Stimulated activated CD4-positive, alpha-beta T cell treated with anti-CD3 and anti-CD28 coated beads, Interleukin-12 subunit alpha, Interleukin-12 subunit beta, amount 100 ng/mL, for 48 hours (primary cell): ENCODE data around the gene BCL3.
A peak's percentile ranks its signal among the peaks of the same experiment; 100 is the strongest.

Experiments
- DNase-seq, 3 donors: peaks; one replicate each; pipeline ENCODE4 v3.0.0-alpha.2; 2020; ENCODE audit warnings: low read depth in 2 of 3, low spot score in 1 of 3

BCL3 gene

GRCh38 chr19:44741258-44741731 is 7.2 kb upstream of the BCL3 start:
- DNase-seq: no peak

GRCh38 chr19:44741841-44742329 is 6.6 kb upstream of the BCL3 start:
- DNase-seq: no peak

- DNase-seq: no peak
These were observed 6.0 kb upstream of the BCL3 start for GRCh38 chr19:44742330-44743061.

- DNase-seq: no peak
These were observed 3.6 kb upstream of the BCL3 start for GRCh38 chr19:44744871-44745332.

GRCh38 chr19:44745341-44745831 is 3.1 kb upstream of the BCL3 start:
- DNase-seq: no peak

GRCh38 chr19:44745887-44746600 is 2.5 kb upstream of the BCL3 start:
- DNase-seq: no peak

- no peak for DNase-seq
These were observed 1.9 kb upstream of the BCL3 start for GRCh38 chr19:44746616-44746945.

- DNase-seq: peak; percentile 85 to 90 (median 88)
These were observed 1.4 kb upstream of the BCL3 start for GRCh38 chr19:44746946-44747738.

- DNase-seq: peak in 1 of 3 donors; percentile 35
These were observed 626 bp upstream of the BCL3 start for GRCh38 chr19:44747739-44748425.

GRCh38 chr19:44749292-44749691 is 784 bp downstream of the BCL3 start:
- DNase-seq: no peak

GRCh38 chr19:44749994-44750393 is 1.5 kb downstream of the BCL3 start:
- no peak for DNase-seq

GRCh38 chr19:44752123-44752815 is 3.8 kb downstream of the BCL3 start:
- DNase-seq: no peak

- peak; percentile 90 to 94 (median 93) for DNase-seq
These were observed 4.5 kb downstream of the BCL3 start for GRCh38 chr19:44752816-44753625.

GRCh38 chr19:44753626-44753931 is 5.1 kb downstream of the BCL3 start:
- no peak for DNase-seq

- DNase-seq: peak; percentile 75 to 86 (median 86)
These were observed 5.6 kb downstream of the BCL3 start for GRCh38 chr19:44753932-44754749.

- DNase-seq: no peak
These were observed 6.2 kb downstream of the BCL3 start for GRCh38 chr19:44754750-44755080.

- DNase-seq: no peak
These were observed 6.7 kb downstream of the BCL3 start for GRCh38 chr19:44755219-44755618.

- DNase-seq: no peak
These were observed 7.6 kb downstream of the BCL3 start for GRCh38 chr19:44756089-44756562.
